ENCODE data around the gene CYB5D1.
A peak's percentile ranks its signal among the peaks of the same experiment; 100 is the strongest.

Gene CYB5D1

GRCh38 chr17:7882629-7883028 is 24.8 kb downstream of the CYB5D1 start:
- TF ChIP-seq TCF4 (CRISPR knock-in tag; IDR thresholded peaks at IDR 0.05; ENCODE audit: borderline replicate concordance): no peak
- no peak for TF ChIP-seq ZC3H10 (CRISPR knock-in tag; IDR thresholded peaks at IDR 0.05)
- no peak for TF ChIP-seq ARNTL (CRISPR knock-in tag; IDR thresholded peaks at IDR 0.05; ENCODE audit: borderline replicate concordance, low read depth)
- TF ChIP-seq ZFP3 (CRISPR knock-in tag; IDR thresholded peaks at IDR 0.05): no peak
- TF ChIP-seq ISL1 (CRISPR knock-in tag; IDR thresholded peaks at IDR 0.05): no peak
- no peak for TF ChIP-seq PATZ1 (CRISPR knock-in tag; IDR thresholded peaks at IDR 0.05; ENCODE audit: borderline replicate concordance)
- TF ChIP-seq, protein P1, sequence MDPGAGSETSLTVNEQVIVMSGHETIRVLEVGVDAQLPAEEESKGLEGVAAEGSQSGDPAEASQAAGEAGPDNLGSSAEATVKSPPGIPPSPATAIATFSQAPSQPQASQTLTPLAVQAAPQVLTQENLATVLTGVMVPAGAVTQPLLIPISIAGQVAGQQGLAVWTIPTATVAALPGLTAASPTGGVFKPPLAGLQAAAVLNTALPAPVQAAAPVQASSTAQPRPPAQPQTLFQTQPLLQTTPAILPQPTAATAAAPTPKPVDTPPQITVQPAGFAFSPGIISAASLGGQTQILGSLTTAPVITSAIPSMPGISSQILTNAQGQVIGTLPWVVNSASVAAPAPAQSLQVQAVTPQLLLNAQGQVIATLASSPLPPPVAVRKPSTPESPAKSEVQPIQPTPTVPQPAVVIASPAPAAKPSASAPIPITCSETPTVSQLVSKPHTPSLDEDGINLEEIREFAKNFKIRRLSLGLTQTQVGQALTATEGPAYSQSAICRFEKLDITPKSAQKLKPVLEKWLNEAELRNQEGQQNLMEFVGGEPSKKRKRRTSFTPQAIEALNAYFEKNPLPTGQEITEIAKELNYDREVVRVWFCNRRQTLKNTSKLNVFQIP (CRISPR knock-in tag; IDR thresholded peaks at IDR 0.05; ENCODE audit: borderline replicate concordance, low read depth): no peak

GRCh38 chr17:7883781-7884386 is 26.1 kb downstream of the CYB5D1 start:
- TF ChIP-seq PATZ1 (CRISPR knock-in tag; IDR thresholded peaks at IDR 0.05; ENCODE audit: borderline replicate concordance): peak; percentile 100
- TF ChIP-seq ARNTL (CRISPR knock-in tag; IDR thresholded peaks at IDR 0.05; ENCODE audit: borderline replicate concordance, low read depth): no peak
- 0 out of 2 replicates have a peak, but pooled peaks have one; percentile 7 for TF ChIP-seq ISL1 (CRISPR knock-in tag; IDR thresholded peaks at IDR 0.05)
- no peak for TF ChIP-seq GLIS3 (CRISPR knock-in tag; IDR thresholded peaks at IDR 0.05)
- TF ChIP-seq, protein P1 (CRISPR knock-in tag; IDR thresholded peaks at IDR 0.05; ENCODE audit: borderline replicate concordance, low read depth): no peak
- TF ChIP-seq ZNF565 (CRISPR knock-in tag; conservative IDR thresholded peaks at IDR 0.05; ENCODE audit: low read depth): no peak
- TF ChIP-seq ZFP30 (CRISPR knock-in tag; IDR thresholded peaks at IDR 0.05): no peak
- no peak for ATAC-seq

More at GRCh38 chr17:7882629-7883028, 24.8 kb downstream of the CYB5D1 start:
- ATAC-seq: no peak

- no peak for TF ChIP-seq ESRRG (CRISPR knock-in tag; IDR thresholded peaks at IDR 0.05)
- TF ChIP-seq, protein P1 (CRISPR knock-in tag; IDR thresholded peaks at IDR 0.05; ENCODE audit: borderline replicate concordance, low read depth): no peak
- no peak for TF ChIP-seq TOX (CRISPR knock-in tag; IDR thresholded peaks at IDR 0.05; ENCODE audit: borderline replicate concordance)
Observed at GRCh38 chr17:7884581-7885366, 27.0 kb downstream of the CYB5D1 start.

GRCh38 chr17:7885367-7886226 is 27.8 kb downstream of the CYB5D1 start:
- peak; percentile 9; the same call in 1 of the 3 replicates for ATAC-seq
- TF ChIP-seq ESRRG (CRISPR knock-in tag; IDR thresholded peaks at IDR 0.05): no peak
- no peak for TF ChIP-seq ZNF70 (CRISPR knock-in tag; IDR thresholded peaks at IDR 0.05)
- TF ChIP-seq CSRNP3 (CRISPR knock-in tag; IDR thresholded peaks at IDR 0.05): no peak
- TF ChIP-seq TSHZ2 (CRISPR knock-in tag; IDR thresholded peaks at IDR 0.05): no peak
- no peak for TF ChIP-seq OSR1 (CRISPR knock-in tag; IDR thresholded peaks at IDR 0.05)
- TF ChIP-seq BACH2 (CRISPR knock-in tag; IDR thresholded peaks at IDR 0.05; ENCODE audit: borderline replicate concordance): no peak
- no peak for TF ChIP-seq CSDC2 (CRISPR knock-in tag; IDR thresholded peaks at IDR 0.05)
- no peak for TF ChIP-seq SNAI2 (CRISPR knock-in tag; IDR thresholded peaks at IDR 0.05)

More at GRCh38 chr17:7884581-7885366, 27.0 kb downstream of the CYB5D1 start:
- ATAC-seq: no peak

Data from SK-N-SH treated with all-trans-retinoic acid at 6 μM for 48 hours (cell line).